Endodermal cell (in vitro differentiated cells): Measurements from ENCODE around the gene CACNA1D. TPM values are rescaled to one million over a fixed set of nuclear protein-coding genes. Genes with fewer than 3 reads are reported as not detected.

Experiments
- DNase-seq: peaks from one replicate; pipeline ENCODE4 v3.0.0-alpha.2; 2017
- H3K27ac ChIP-seq: 2 replicates; pipeline ENCODE4 v1.5.1; 2013; ENCODE audit warnings: mild to moderate bottlenecking, low read depth, low read length, moderate library complexity
- H3K27me3 ChIP-seq: 2 replicates; pipeline ENCODE4 v1.6.1; 2013; ENCODE audit warnings: mild to moderate bottlenecking, low read length, moderate library complexity; ENCODE audit not compliant: insufficient read depth, control insufficient read depth, poor library complexity, severe bottlenecking
- H3K36me3 ChIP-seq: 2 replicates; pipeline ENCODE4 v1.7.0; 2013; ENCODE audit warnings: mild to moderate bottlenecking, low read length, moderate library complexity; ENCODE audit not compliant: control insufficient read depth, insufficient read depth
- H3K4me1 ChIP-seq: one replicate; pipeline ENCODE4 v1.7.0; 2013; ENCODE audit warnings: low read length; ENCODE audit not compliant: control insufficient read depth, insufficient read depth
- H3K4me3 ChIP-seq: 2 replicates; pipeline ENCODE4 v1.5.1; 2013; ENCODE audit warnings: mild to moderate bottlenecking, low read length, moderate library complexity
- H3K9ac ChIP-seq: 2 replicates; pipeline ENCODE4 v1.6.1; 2013; ENCODE audit warnings: mild to moderate bottlenecking, low read length, moderate library complexity; ENCODE audit not compliant: poor library complexity, severe bottlenecking; ENCODE audit errors: extremely low read depth
- H3K9me3 ChIP-seq: 2 replicates; pipeline ENCODE4 v1.6.1; 2013; ENCODE audit warnings: mild to moderate bottlenecking, low read length, moderate library complexity; ENCODE audit not compliant: control insufficient read depth
- H3K27ac Mint-ChIP-seq: 2 replicates; pipeline ENCODE4 v1.8.0; 2020; ENCODE audit warnings: mixed read lengths
- H3K27me3 Mint-ChIP-seq: 2 replicates; pipeline ENCODE4 v1.8.0; 2021; ENCODE audit warnings: mild to moderate bottlenecking, mixed read lengths; ENCODE audit not compliant: insufficient read depth
- H3K36me3 Mint-ChIP-seq: 2 replicates; pipeline ENCODE4 v1.8.0; 2020; ENCODE audit warnings: low read depth, mixed read lengths
- H3K4me1 Mint-ChIP-seq: 2 replicates; pipeline ENCODE4 v1.8.0; 2020; ENCODE audit warnings: mixed read lengths
- H3K4me3 Mint-ChIP-seq: 2 replicates; pipeline ENCODE4 v1.8.0; 2020; ENCODE audit warnings: mild to moderate bottlenecking, moderate library complexity, mixed read lengths
- H3K9me3 Mint-ChIP-seq: 2 replicates; pipeline ENCODE4 v1.8.0; 2020; ENCODE audit warnings: mild to moderate bottlenecking, mixed read lengths
- CTCF ChIP-seq: fragments of 200-600 bp; sonication (generic); conservative IDR thresholded peaks from 2 replicates; pipeline ENCODE4 v1.5.0; 2021; ENCODE audit warnings: antibody characterized with exemption, mild to moderate bottlenecking
- WGBS, 2 experiments: methylation state at CpG; one replicate each; pipeline versions ENCODE4 v1.1.5 to v1.1.7; 2013; ENCODE audit warnings: missing lambda C conversion rate in 2 of 2, mixed read lengths in 1 of 2; ENCODE audit not compliant: insufficient coverage in 1 of 2, insufficient read length in 1 of 2; 5-methylcytosine and 5-hydroxymethylcytosine counted together
- total RNA-seq, 2 donors: library from RNA; stranded (reverse); fragmentation: NEBNext Ultra II Directional in 1 of 2; extraction: Animal tissue kit (Norgen Biotek cat#: 25700) in 1 of 2; gene quantifications; 2 replicates in 1 of 2; 3 replicates in 1 of 2; pipeline ENCODE4 v1.2.1, GENCODE V29; 2021

Gene CACNA1D
- total RNA-seq, 2 donors from 2014 or later = 2.2 to 3.8 TPM

GRCh38 chr3:53496984-53497383 lies 2.6 kb downstream of the CACNA1D start:
- H3K27ac Mint-ChIP-seq = no peak overlapping the region
- no peaks in the 10 kb centered on the region for H3K36me3 Mint-ChIP-seq
- peaks cover 53% of the 10 kb centered on the region for H3K27me3 Mint-ChIP-seq
- H3K9ac ChIP-seq = no peak overlapping the region
- H3K27ac ChIP-seq = no peak overlapping the region
- no peak for TF ChIP-seq CTCF
- H3K9me3 ChIP-seq = no peaks in the 10 kb centered on the region
- H3K9me3 Mint-ChIP-seq = no peaks in the 10 kb centered on the region
- no peak overlapping the region for H3K4me3 ChIP-seq
- no peak overlapping the region for H3K4me3 Mint-ChIP-seq
- peaks cover 7% of the 10 kb centered on the region for H3K4me1 Mint-ChIP-seq
- no peaks in the 10 kb centered on the region for H3K36me3 ChIP-seq
- 82 to 93% methylated on average over 2 to 5 of the region's 5 CpGs for WGBS, 2 experiments
- no peaks in the 10 kb centered on the region for H3K4me1 ChIP-seq
- peaks cover 52% of the 10 kb centered on the region for H3K27me3 ChIP-seq
- DNase-seq = no peak

GRCh38 chr3:53498806-53499641 lies 4.6 kb downstream of the CACNA1D start:
- H3K4me3 ChIP-seq = no peak overlapping the region
- 53 to 77% methylated on average over 5 to 8 of the region's 8 CpGs for WGBS, 2 experiments
- H3K9me3 Mint-ChIP-seq = no peaks in the 10 kb centered on the region

GRCh38 chr3:53500165-53500777 lies 5.9 kb downstream of the CACNA1D start:
- no peaks in the 10 kb centered on the region for H3K4me1 ChIP-seq
- H3K36me3 ChIP-seq = no peaks in the 10 kb centered on the region
- no peak for DNase-seq
- no peaks in the 10 kb centered on the region for H3K9me3 ChIP-seq
- H3K27ac ChIP-seq = no peak overlapping the region
- H3K4me3 Mint-ChIP-seq = no peak overlapping the region
- H3K27ac Mint-ChIP-seq = no peak overlapping the region
- TF ChIP-seq CTCF = no peak
- peaks cover 28% of the 10 kb centered on the region for H3K27me3 ChIP-seq
- WGBS, 2 experiments = 95 to 100% methylated on average over 2 to 7 of the region's 7 CpGs
- peaks cover 3% of the 10 kb centered on the region for H3K4me1 Mint-ChIP-seq
- H3K27me3 Mint-ChIP-seq = peaks cover 32% of the 10 kb centered on the region
- H3K9ac ChIP-seq = no peak overlapping the region
- no peaks in the 10 kb centered on the region for H3K9me3 Mint-ChIP-seq
- H3K4me3 ChIP-seq = no peak overlapping the region
- no peaks in the 10 kb centered on the region for H3K36me3 Mint-ChIP-seq

More at GRCh38 chr3:53498806-53499641, 4.6 kb downstream of the CACNA1D start:
- Mint-ChIP-seq H3K27ac (no peak overlapping the region), H3K4me1 (peaks cover 3% of the 10 kb centered on the region), H3K36me3 (no peaks in the 10 kb centered on the region), H3K27me3 (peaks cover 37% of the 10 kb centered on the region), H3K4me3 (no peak overlapping the region)
- DNase-seq = peak; percentile 59
- peaks cover 34% of the 10 kb centered on the region for H3K27me3 ChIP-seq
- no peaks in the 10 kb centered on the region for H3K9me3 ChIP-seq
- no peaks in the 10 kb centered on the region for H3K4me1 ChIP-seq
- H3K36me3 ChIP-seq = no peaks in the 10 kb centered on the region
- no peak overlapping the region for H3K27ac ChIP-seq
- peak; percentile 77 for TF ChIP-seq CTCF
- no peak overlapping the region for H3K9ac ChIP-seq
